Measurements from ENCODE around the gene PARD3B. TPM values are rescaled to one million over a fixed set of nuclear protein-coding genes. Genes with fewer than 3 reads are reported as not detected.

PARD3B gene
- total and polyA plus RNA-seq, 4 donors, result 6.8 to 50.9 (median 22.5) TPM

- no peak for ATAC-seq (ENCODE audit: low FRiP score)
- 45 to 59% methylated on average over 3 of the region's 3 CpGs for WGBS, 2 donors
- H3K4me1 ChIP-seq (ENCODE audit: control insufficient read depth in 1 of 2, insufficient read depth in 2 of 2, low read length in 2 of 2), result no peaks in the 10 kb centered on the region
These were observed 531.9 kb downstream of the PARD3B start for GRCh38 chr2:205077159-205077558.

DNA sequence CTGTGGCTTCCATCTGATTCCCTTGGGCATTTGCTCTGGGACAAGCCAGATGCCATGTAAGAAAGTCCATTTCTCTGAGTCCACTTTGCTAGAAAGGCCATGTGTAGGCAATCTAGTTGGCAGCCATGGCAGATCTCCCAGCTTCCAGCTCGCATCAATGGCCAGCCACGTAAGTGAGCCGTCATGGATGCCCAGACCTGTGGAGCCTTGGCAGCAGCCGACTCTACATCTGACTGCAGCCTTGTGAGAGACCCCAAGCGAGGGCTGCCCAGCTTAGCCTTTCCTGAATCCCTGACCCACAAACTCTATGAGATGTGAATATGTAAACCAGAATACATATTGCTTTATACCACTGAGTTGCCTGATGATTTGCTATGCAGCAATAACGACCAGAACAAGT lies 533.5 kb downstream of the PARD3B start:
- Histone ChIP-seq H3K4me3 (ENCODE audit: low read length in 2 of 2) (no peak overlapping the region), H3K4me1 (ENCODE audit: control insufficient read depth in 1 of 2, insufficient read depth in 2 of 2, low read length in 2 of 2) (no peaks in the 10 kb centered on the region), H3K27ac (ENCODE audit: low read depth in 1 of 2, low read length in 2 of 2) (no peak overlapping the region), H3K9me3 (ENCODE audit: control insufficient read depth, low read length) (no peaks in the 10 kb centered on the region), H3K36me3 (ENCODE audit: control insufficient read depth in 1 of 2, insufficient read depth in 2 of 2, low read length in 1 of 2) (no peaks in the 10 kb centered on the region), H3K27me3 (ENCODE audit: control insufficient read depth in 1 of 2, insufficient read depth in 2 of 2, low read length in 1 of 2) (no peaks in the 10 kb centered on the region)
- WGBS, 2 donors, result 95 to 97% methylated on average over 6 of the region's 6 CpGs
- no peak for DNase-seq
- intact Hi-C loops (cut with DNase I), result no loop called here
- ATAC-seq (ENCODE audit: low FRiP score), result no peak

More at GRCh38 chr2:205077159-205077558, 531.9 kb downstream of the PARD3B start:
- Histone ChIP-seq H3K9me3 (ENCODE audit: control insufficient read depth, low read length) (no peaks in the 10 kb centered on the region), H3K36me3 (ENCODE audit: control insufficient read depth in 1 of 2, insufficient read depth in 2 of 2, low read length in 1 of 2) (no peaks in the 10 kb centered on the region), H3K4me3 (ENCODE audit: low read length in 2 of 2) (no peak overlapping the region), H3K27me3 (ENCODE audit: control insufficient read depth in 1 of 2, insufficient read depth in 2 of 2, low read length in 1 of 2) (no peaks in the 10 kb centered on the region), H3K27ac (ENCODE audit: low read depth in 1 of 2, low read length in 2 of 2) (no peak overlapping the region)
- DNase-seq, result no peak
- intact Hi-C loops (cut with DNase I), result no loop called here

- Histone ChIP-seq H3K27me3 (ENCODE audit: control insufficient read depth in 1 of 2, insufficient read depth in 2 of 2, low read length in 1 of 2) (no peaks in the 10 kb centered on the region), H3K4me1 (ENCODE audit: control insufficient read depth in 1 of 2, insufficient read depth in 2 of 2, low read length in 2 of 2) (no peaks in the 10 kb centered on the region), H3K36me3 (ENCODE audit: control insufficient read depth in 1 of 2, insufficient read depth in 2 of 2, low read length in 1 of 2) (no peaks in the 10 kb centered on the region), H3K27ac (ENCODE audit: low read depth in 1 of 2, low read length in 2 of 2) (no peak overlapping the region), H3K9me3 (ENCODE audit: control insufficient read depth, low read length) (no peaks in the 10 kb centered on the region), H3K4me3 (ENCODE audit: low read length in 2 of 2) (no peak overlapping the region)
- 88 to 92% methylated on average over 3 of the region's 3 CpGs for WGBS, 2 donors
- ATAC-seq (ENCODE audit: low FRiP score) (no peak), DNase-seq (no peak)
- intact Hi-C loops (cut with DNase I), result no loop called here
These were observed 533.9 kb downstream of the PARD3B start for GRCh38 chr2:205079173-205079572.

- H3K4me3 ChIP-seq (ENCODE audit: low read length in 2 of 2), result no peak overlapping the region
- no peak overlapping the region for H3K27ac ChIP-seq (ENCODE audit: low read depth in 1 of 2, low read length in 2 of 2)
- no peaks in the 10 kb centered on the region for H3K9me3 ChIP-seq (ENCODE audit: control insufficient read depth, low read length)
- intact Hi-C loops (cut with DNase I), result no loop called here
- no peaks in the 10 kb centered on the region for H3K27me3 ChIP-seq (ENCODE audit: control insufficient read depth in 1 of 2, insufficient read depth in 2 of 2, low read length in 1 of 2)
- H3K36me3 ChIP-seq (ENCODE audit: control insufficient read depth in 1 of 2, insufficient read depth in 2 of 2, low read length in 1 of 2), result no peaks in the 10 kb centered on the region
- ATAC-seq (ENCODE audit: low FRiP score) (no peak), DNase-seq (no peak)
- WGBS, 2 donors, result 97 to 98% methylated on average over 1 of the region's 1 CpG
- H3K4me1 ChIP-seq (ENCODE audit: control insufficient read depth in 1 of 2, insufficient read depth in 2 of 2, low read length in 2 of 2), result no peaks in the 10 kb centered on the region
These were observed 541.4 kb downstream of the PARD3B start for GRCh38 chr2:205086662-205087061.

DNA sequence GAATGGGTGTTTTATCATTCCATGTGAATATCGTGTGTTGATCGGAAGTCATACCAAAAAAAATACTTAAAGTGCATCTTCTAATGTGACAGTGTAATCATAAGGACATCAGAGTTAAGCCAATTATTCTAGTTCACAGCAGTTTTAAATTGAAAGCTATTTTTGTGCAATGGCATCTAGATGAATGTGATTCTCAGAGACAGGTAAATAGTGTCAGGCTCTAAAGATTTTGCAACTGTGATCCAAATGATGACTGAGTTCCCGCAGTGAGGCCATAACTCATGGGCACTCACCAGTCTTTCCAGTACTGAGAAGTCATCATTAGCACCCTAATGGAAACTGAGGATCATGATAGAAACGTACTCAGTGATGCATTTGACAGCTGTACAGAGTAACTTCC lies 542.6 kb downstream of the PARD3B start:
- intact Hi-C loops (cut with DNase I), result no loop called here
- Histone ChIP-seq H3K4me1 (ENCODE audit: control insufficient read depth in 1 of 2, insufficient read depth in 2 of 2, low read length in 2 of 2) (no peaks in the 10 kb centered on the region), H3K27ac (ENCODE audit: low read depth in 1 of 2, low read length in 2 of 2) (no peak overlapping the region), H3K36me3 (ENCODE audit: control insufficient read depth in 1 of 2, insufficient read depth in 2 of 2, low read length in 1 of 2) (no peaks in the 10 kb centered on the region), H3K27me3 (ENCODE audit: control insufficient read depth in 1 of 2, insufficient read depth in 2 of 2, low read length in 1 of 2) (no peaks in the 10 kb centered on the region), H3K9me3 (ENCODE audit: control insufficient read depth, low read length) (no peaks in the 10 kb centered on the region), H3K4me3 (ENCODE audit: low read length in 2 of 2) (no peak overlapping the region)
- WGBS, 2 donors, result 76 to 83% methylated on average over 4 of the region's 4 CpGs
- no peak for DNase-seq
- no peak for ATAC-seq (ENCODE audit: low FRiP score)

DNA sequence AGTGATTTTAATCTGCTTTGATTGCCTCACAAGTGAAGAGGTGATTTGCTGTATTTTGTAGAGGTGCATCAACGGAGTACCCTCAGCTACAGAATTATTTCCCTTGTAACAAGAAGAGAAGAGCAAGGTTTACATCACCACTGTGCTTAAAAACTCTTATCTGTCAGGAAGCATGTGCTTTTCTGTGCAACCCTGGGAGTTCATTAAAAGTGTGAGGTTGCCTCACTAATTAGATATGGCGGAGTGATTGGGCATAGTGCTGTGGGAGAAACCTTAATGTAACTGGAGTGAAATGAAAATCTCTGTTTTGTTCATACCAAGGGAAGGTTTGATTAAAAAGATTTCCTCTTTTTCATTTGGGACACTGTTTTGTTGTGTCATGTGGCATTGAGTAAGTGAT lies 544.7 kb downstream of the PARD3B start:
- Histone ChIP-seq H3K4me1 (ENCODE audit: control insufficient read depth in 1 of 2, insufficient read depth in 2 of 2, low read length in 2 of 2) (peaks cover 0 to 5% of the 10 kb centered on the region in 2 donors), H3K27me3 (ENCODE audit: control insufficient read depth in 1 of 2, insufficient read depth in 2 of 2, low read length in 1 of 2) (no peaks in the 10 kb centered on the region), H3K9me3 (ENCODE audit: control insufficient read depth, low read length) (no peaks in the 10 kb centered on the region), H3K4me3 (ENCODE audit: low read length in 2 of 2) (no peak overlapping the region), H3K36me3 (ENCODE audit: control insufficient read depth in 1 of 2, insufficient read depth in 2 of 2, low read length in 1 of 2) (no peaks in the 10 kb centered on the region), H3K27ac (ENCODE audit: low read depth in 1 of 2, low read length in 2 of 2) (no peak overlapping the region)
- intact Hi-C loops (cut with DNase I), result no loop called here
- no peak for ATAC-seq (ENCODE audit: low FRiP score)
- no peak for DNase-seq
- 94 to 96% methylated on average over 2 of the region's 2 CpGs for WGBS, 2 donors

DNA sequence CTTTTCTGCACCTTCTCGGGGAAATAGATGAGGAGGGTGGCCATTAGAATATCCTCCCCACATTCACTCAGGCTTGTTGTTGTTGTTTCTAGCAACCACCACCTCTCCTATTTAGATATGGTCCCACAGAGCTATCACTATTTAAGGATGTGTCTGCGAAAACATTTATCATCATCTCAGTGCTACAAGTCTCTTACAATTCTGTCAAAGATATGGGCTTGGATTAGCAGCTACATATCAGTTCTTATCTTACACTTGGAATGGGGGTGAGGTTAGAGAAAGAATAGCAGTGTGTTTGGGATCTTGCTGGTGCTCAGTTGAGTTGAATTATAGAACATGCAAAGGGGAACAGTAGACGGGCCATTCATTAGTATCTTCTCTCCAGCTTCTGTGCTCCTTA lies 546.1 kb downstream of the PARD3B start:
- H3K4me1 ChIP-seq (ENCODE audit: control insufficient read depth in 1 of 2, insufficient read depth in 2 of 2, low read length in 2 of 2), result peaks cover 0 to 5% of the 10 kb centered on the region in 2 donors
- H3K27me3 ChIP-seq (ENCODE audit: control insufficient read depth in 1 of 2, insufficient read depth in 2 of 2, low read length in 1 of 2), result no peaks in the 10 kb centered on the region
- H3K9me3 ChIP-seq (ENCODE audit: control insufficient read depth, low read length), result no peaks in the 10 kb centered on the region
- 92 to 96% methylated on average over 3 of the region's 3 CpGs for WGBS, 2 donors
- intact Hi-C loops (cut with DNase I), result no loop called here
- no peaks in the 10 kb centered on the region for H3K36me3 ChIP-seq (ENCODE audit: control insufficient read depth in 1 of 2, insufficient read depth in 2 of 2, low read length in 1 of 2)
- DNase-seq, result no peak
- no peak overlapping the region for H3K27ac ChIP-seq (ENCODE audit: low read depth in 1 of 2, low read length in 2 of 2)
- no peak overlapping the region for H3K4me3 ChIP-seq (ENCODE audit: low read length in 2 of 2)
- no peak for ATAC-seq (ENCODE audit: low FRiP score)

DNA sequence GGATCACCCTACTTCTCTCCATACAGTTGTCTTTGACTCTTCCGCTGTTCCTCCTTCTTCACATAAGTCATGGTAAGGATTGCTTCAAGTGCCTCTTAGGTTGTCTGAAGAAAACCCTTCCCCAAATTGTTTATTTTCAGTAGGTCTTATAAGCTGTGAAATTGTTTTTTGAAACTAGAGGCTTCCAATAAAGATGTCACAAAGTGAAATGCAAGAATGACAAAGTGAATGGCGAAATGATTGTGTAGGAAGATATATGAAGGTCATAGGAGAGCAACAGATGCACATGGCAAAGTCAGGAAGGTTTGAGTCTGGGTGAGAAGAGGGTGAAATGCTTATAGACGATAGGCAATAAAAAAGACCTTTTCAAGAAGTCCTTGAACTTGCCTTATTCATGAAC lies 548.8 kb downstream of the PARD3B start:
- H3K36me3 ChIP-seq (ENCODE audit: control insufficient read depth in 1 of 2, insufficient read depth in 2 of 2, low read length in 1 of 2), result no peaks in the 10 kb centered on the region
- H3K27ac ChIP-seq (ENCODE audit: low read depth in 1 of 2, low read length in 2 of 2), result no peak overlapping the region
- no peak for DNase-seq
- no peak for ATAC-seq (ENCODE audit: low FRiP score)
- H3K27me3 ChIP-seq (ENCODE audit: control insufficient read depth in 1 of 2, insufficient read depth in 2 of 2, low read length in 1 of 2), result no peaks in the 10 kb centered on the region
- intact Hi-C loops (cut with DNase I), result no loop called here
- H3K4me3 ChIP-seq (ENCODE audit: low read length in 2 of 2), result no peak overlapping the region
- peaks cover 0 to 5% of the 10 kb centered on the region in 2 donors for H3K4me1 ChIP-seq (ENCODE audit: control insufficient read depth in 1 of 2, insufficient read depth in 2 of 2, low read length in 2 of 2)
- H3K9me3 ChIP-seq (ENCODE audit: control insufficient read depth, low read length), result no peaks in the 10 kb centered on the region
- 97 to 99% methylated on average over 3 of the region's 3 CpGs for WGBS, 2 donors

- intact Hi-C loops (cut with DNase I), result no loop called here
- ATAC-seq (ENCODE audit: low FRiP score) (no peak), DNase-seq (no peak)
- 93 to 94% methylated on average over 2 of the region's 2 CpGs for WGBS, 2 donors
- Histone ChIP-seq H3K36me3 (ENCODE audit: control insufficient read depth in 1 of 2, insufficient read depth in 2 of 2, low read length in 1 of 2) (no peaks in the 10 kb centered on the region), H3K4me3 (ENCODE audit: low read length in 2 of 2) (no peak overlapping the region), H3K9me3 (ENCODE audit: control insufficient read depth, low read length) (no peaks in the 10 kb centered on the region), H3K4me1 (ENCODE audit: control insufficient read depth in 1 of 2, insufficient read depth in 2 of 2, low read length in 2 of 2) (no peaks in the 10 kb centered on the region), H3K27ac (ENCODE audit: low read depth in 1 of 2, low read length in 2 of 2) (no peak overlapping the region), H3K27me3 (ENCODE audit: control insufficient read depth in 1 of 2, insufficient read depth in 2 of 2, low read length in 1 of 2) (no peaks in the 10 kb centered on the region)
These were observed 558.4 kb downstream of the PARD3B start for GRCh38 chr2:205103699-205104098.

All from aorta (tissue), 5 donors.